Measurements from ENCODE around the gene SLC9A5.

Gene SLC9A5

DNA sequence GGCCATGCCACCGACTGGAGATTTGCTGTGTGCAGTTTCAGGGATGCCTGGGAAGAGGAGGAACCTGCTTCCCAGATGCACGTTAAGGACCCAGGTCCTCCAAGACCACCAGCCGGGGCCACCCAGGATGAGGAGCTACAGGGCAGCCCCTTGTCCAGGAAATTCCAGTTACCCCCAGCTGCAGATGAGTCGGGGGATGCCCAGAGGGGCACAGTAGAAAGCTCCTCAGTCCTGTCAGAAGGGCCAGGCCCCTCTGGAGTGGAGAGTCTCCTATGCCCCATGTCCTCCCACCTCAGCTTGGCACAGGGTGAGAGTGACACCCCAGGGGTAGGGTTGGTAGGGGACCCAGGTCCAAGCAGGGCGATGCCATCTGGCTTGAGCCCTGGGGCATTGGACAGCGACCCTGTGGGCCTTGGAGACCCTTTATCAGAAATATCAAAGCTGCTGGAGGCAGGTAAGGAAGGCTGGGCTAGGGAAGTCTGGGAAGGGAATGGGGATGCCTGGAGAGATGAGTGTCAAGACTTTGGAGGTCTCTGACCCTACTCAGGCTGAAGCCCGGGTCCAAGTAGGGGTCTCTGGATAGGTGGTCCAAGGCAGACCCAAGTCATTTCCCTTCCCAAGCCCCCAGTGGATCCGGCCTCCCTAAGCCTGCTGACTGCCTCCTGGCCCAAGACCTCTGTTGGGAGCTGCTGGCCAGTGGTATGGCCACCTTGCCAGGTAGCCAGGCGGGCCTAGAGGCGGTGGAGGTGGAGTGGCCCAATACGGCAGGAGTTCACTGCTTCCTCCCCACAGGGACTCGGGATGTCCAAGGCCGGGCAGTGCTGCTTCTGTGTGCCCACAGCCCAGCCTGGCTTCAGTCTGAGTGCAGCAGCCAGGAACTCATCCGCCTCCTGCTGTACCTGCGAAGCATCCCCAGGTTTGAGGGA, 31.6 kb downstream of the SLC9A5 start:
- H3K4me3 ChIP-seq (ENCODE audit: low read depth, low read length): no peak overlapping the region

DNA sequence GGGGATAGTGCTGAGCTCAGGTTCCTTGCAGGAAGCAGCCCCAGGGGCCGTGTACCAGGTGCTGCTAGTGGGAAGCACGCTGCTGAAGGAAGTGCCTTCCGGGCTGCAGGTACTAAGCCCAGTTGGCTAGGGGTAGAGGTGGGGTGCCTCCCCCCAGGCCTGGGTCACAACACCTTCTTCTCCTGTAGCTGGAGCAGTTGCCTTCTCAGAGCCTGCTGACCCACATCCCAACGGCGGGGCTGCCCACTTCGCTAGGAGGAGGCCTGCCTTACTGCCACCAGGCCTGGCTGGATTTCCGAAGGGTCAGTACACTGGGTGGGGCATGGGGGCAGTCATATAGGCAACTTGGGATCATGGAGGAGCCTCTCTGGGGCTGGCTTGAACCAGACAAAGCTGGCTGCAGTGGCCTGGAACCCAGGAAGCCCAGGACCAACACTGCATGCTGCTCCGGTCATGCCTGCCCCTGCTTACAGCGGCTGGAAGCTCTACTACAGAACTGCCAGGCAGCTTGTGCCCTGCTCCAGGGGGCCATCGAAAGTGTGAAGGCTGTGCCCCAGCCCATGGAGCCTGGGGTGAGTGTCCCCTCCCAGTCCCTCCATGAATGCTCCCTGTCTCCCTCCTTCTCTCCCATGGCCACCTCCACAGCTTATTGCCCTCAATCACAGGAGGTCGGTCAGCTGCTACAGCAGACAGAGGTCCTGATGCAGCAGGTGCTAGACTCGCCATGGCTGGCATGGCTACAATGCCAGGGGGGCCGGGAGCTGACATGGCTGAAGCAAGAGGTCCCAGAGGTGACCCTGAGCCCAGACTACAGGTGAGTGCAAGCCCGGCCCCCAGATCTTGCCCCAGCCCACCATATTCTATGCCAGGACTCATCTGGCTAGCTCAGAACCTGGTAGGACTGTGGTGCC, 33.0 kb downstream of the SLC9A5 start:
- no peak overlapping the region for H3K4me3 ChIP-seq (ENCODE audit: low read depth, low read length)

DNA sequence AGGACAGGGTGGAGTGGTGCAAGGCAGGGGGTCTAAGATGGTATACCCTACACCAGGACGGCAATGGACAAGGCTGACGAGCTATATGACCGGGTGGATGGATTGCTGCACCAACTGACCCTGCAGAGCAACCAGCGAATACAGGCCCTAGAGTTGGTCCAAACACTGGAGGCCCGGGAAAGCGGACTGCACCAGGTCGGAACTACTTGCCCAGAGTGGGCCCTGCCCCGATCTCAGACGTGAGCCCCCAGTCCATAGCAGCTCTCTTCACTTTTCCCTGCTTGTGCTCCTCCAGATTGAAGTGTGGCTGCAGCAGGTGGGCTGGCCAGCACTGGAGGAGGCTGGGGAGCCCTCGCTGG, 33.6 kb downstream of the SLC9A5 start:
- H3K4me3 ChIP-seq (ENCODE audit: low read depth, low read length): no peak overlapping the region

DNA sequence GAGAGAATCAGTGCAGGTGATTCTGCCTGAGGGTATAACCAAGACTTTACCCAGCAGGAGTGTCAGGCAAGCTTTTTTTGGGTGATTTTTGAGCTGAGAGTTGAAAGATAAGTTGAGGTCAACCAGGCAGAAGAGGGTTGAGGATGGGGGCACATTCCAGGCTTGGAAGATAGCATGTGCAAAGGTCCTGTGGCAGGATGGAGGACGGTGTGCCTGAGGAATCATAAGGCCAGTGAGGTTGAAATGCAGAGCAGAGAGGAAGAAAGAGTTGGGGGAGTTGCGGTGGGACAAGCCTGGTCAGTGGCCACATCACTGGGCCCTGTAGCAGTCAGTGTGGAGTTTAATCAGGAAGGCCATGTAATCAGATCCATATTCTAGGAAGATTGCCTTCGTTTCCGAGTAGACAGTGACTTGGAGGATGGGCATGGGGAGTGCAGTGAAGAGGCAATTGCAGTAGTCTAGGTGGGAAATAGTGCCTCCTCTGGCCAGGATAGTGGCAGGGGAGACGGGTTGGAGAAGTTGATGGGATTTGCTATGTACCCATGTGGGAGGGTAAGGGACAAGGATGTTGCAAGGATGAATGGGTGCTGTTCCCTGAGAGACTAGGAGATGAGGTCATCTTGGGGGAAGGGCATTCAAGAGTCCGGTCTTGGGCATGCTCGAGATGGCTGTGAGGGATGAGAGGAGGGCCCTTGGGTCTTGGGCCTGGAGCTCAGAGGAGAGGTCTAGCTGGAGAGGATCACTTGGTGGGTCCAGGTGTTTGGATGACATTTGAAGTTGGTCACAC, 34.5 kb downstream of the SLC9A5 start:
- H3K4me3 ChIP-seq (ENCODE audit: low read depth, low read length): no peak overlapping the region

DNA sequence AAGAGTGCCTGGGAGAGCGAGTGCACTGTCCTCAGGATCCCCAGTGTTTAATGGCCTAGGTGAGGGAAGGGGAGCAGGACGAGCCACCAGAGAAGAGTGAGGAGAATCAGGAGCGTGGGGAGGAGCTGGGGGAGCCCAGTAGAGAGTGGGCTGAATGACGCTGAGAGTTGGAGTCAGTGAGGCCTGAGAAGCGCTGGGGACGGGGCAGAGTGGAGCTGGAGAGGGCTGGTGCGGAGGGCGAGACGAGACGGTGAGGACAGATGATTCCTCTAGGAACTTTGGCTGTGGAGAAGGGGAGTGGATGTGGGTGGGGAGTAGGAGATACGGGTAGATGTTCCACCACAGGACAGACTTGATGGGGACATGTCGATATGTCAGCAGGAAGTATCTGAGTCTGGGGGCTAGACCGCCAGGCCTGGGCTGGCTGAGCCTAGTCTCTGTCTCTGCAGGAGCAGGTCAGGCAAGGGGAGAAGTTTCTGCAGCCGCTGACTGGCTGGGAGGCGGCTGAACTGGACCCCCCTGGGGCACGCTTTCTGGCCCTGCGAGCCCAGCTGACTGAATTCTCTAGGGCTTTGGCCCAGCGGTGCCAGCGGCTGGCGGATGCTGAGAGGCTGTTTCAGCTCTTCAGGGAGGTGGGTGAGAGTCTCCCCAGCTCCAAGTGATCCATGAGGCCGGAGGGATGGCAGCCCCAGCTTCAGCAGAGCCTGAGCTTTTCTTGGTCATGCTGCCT, 35.2 kb downstream of the SLC9A5 start:
- no peak overlapping the region for H3K4me3 ChIP-seq (ENCODE audit: low read depth, low read length)

DNA sequence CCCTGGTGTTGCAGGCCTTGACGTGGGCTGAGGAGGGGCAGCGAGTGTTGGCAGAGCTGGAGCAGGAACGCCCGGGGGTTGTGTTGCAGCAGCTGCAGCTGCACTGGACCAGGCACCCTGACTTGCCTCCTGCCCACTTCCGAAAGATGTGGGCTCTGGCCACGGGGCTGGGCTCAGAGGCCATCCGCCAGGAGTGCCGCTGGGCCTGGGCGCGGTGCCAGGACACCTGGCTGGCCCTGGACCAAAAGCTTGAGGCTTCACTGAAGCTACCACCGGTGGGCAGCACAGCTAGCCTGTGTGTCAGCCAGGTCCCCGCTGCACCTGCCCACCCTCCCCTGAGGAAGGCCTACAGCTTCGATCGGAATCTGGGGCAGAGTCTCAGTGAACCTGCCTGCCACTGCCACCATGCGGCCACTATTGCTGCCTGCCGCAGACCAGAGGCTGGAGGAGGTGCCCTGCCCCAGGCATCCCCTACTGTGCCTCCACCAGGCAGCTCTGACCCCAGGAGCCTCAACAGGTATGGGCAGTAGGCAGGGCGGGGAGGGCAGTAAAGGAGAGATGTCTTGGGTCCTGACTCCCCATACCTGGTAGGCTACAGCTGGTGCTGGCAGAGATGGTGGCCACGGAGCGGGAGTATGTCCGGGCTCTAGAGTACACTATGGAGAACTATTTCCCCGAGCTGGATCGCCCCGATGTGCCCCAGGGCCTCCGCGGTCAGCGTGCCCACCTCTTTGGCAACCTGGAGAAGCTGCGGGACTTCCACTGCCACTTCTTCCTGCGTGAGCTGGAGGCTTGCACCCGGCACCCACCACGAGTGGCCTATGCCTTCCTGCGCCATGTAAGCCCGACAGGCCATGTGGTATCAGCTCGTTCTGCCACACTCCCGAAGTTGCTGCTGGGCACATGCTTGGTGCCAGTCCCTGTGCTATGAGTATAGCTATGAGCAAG, 36.2 kb downstream of the SLC9A5 start:
- H3K4me3 ChIP-seq (ENCODE audit: low read depth, low read length): no peak overlapping the region

DNA sequence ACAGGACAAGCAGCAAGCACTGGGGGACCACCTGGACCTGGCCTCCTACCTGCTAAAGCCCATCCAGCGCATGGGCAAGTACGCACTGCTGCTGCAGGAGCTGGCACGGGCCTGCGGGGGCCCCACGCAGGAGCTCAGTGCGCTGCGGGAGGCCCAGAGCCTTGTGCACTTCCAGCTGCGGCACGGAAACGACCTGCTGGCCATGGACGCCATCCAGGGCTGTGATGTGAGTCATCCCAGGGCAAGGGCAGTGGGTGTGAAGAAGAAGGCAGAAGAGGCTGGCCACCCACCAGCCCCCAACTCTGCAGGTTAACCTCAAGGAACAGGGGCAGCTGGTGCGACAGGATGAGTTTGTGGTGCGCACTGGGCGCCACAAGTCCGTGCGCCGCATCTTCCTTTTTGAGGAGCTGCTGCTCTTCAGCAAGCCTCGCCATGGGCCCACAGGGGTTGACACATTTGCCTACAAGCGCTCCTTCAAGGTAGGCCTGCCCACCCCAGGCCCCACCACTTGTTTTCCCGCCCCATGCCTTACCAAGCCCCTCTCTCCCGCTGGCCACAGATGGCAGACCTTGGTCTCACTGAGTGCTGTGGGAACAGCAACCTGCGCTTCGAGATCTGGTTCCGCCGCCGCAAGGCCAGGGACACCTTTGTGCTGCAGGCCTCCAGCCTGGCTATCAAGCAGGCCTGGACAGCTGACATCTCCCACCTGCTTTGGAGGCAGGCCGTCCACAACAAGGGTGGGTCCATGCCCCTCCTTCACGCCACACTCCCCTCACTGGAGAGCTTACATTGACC, 37.9 kb downstream of the SLC9A5 start:
- no peak overlapping the region for H3K4me3 ChIP-seq (ENCODE audit: low read depth, low read length)

DNA sequence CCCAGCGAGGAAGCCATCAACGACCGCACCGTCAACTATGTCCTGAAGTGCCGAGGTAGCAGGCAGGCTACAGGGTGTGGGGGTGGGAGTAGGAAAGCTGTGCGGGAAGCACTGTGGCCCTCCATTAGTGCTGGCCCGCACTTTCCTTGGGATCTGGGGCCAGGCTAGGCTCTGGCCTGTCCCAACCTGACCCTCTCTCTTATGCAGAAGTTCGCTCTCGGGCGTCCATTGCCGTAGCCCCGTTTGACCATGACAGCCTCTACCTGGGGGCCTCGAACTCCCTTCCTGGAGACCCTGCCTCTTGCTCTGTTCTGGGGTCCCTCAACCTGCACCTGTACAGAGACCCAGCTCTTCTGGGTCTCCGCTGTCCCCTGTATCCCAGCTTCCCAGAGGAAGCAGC, 39.2 kb downstream of the SLC9A5 start:
- H3K4me3 ChIP-seq (ENCODE audit: low read depth, low read length): no peak overlapping the region

DNA sequence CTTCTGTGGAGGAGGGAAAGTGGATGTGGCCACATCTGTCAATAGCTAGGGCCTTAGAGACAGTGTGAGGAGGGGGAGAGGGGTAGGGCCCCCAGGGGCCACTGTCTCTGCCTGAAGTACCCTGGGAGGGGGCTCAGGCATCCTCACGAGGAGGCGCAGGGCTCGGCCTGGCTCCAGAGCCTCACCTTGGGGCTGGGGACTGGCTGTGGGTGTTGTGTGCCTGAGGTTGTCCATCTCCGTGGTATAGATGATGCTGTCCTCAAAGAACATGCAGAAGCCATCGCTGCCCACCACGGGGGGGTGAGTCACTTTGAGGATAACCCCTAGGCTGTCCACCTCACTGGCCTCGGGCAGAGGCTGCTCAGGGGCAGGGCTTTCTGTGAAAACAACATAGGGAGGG, 42.7 kb downstream of the SLC9A5 start:
- no peak overlapping the region for H3K4me3 ChIP-seq (ENCODE audit: low read depth, low read length)

DNA sequence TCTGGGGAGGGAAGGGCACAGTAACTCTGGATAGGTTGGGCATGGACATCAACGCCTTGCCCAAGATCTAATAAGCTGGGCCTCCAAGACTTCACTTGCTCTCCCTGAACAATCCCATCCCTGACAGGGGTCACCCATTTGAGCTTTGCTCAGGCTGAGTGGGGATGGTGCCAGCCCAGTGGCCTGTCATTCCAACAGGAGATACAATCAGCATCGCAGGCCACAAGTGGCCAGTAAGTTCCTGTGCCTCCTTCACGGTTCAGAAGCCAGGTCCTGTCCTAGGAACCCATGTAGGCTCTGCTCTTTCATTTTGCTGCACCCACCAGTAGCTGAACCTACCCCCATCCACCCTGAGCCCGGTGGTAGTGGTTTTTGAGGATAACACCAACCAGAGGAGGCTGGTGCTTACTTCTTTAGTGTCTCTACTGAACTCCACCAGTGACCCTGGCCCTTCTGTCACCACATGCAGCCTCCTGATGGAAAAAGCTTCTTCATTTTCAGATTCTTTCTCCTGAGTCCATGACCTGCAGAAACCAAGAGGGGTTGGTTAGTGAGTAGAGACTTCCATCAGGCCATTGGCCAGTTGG, 45.5 kb downstream of the SLC9A5 start:
- no peak overlapping the region for H3K4me3 ChIP-seq (ENCODE audit: low read depth, low read length)

DNA sequence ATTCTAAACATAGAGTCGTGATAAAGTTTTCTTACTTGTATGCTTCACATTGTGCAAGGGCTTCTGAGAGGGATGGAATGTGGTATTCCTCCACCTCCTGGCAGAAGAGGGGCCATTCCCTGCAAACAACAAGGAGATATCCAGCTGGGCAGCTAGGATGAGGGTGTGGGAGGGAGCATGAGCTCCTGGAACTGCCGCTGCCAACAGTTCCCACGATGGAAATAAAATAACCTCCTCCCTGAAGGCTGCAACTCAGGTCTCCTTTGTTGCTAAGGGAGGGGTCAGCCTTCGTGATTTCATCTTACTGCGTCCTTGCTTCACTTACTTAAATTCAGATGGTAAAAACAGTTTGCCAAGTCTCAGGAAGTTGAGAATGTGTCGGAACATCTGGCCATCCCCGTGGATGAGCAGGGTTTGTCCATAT, 46.2 kb downstream of the SLC9A5 start:
- no peak overlapping the region for H3K4me3 ChIP-seq (ENCODE audit: low read depth, low read length)

DNA sequence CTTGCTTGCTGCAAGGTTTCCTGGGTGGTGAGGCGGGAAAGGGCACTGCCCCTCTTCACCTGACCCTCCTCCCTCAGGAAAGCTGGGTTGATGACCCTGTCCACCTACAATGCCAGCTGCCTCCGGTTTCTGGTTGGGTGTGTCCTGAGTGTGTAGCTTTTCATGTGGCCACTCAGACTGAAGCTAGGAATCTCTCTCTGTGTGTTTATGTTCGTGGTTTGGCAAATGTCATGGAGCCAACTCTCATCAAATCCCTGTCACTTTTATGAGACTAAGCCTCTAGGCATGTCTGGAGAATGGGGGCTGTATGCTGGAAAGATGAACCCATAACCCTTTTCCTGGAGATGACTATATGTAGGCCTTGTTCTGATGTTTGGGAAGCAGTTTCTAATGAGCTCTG, 47.6 kb downstream of the SLC9A5 start:
- H3K4me3 ChIP-seq (ENCODE audit: low read depth, low read length): no peak overlapping the region

DNA sequence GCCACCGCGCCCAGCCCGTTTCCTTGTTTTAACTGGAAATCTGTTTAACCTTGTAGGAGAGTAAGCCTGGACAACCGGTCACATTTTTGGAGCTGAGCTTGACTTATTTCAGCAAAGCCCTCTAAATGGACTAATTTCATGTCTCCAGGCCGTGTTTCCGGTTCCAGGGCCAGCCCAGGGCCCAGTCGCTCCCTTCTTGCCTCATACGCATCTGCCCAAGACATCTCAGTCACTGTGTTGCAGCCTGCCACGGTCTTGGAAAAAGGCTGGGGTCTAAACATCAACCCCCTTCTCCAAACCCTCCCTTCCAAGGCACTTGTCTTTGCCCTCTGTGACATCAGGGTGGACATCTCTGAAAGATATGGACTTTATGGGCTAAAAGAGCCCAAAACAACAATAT, 49.5 kb downstream of the SLC9A5 start:
- H3K4me3 ChIP-seq (ENCODE audit: low read depth, low read length): no peak overlapping the region

DNA sequence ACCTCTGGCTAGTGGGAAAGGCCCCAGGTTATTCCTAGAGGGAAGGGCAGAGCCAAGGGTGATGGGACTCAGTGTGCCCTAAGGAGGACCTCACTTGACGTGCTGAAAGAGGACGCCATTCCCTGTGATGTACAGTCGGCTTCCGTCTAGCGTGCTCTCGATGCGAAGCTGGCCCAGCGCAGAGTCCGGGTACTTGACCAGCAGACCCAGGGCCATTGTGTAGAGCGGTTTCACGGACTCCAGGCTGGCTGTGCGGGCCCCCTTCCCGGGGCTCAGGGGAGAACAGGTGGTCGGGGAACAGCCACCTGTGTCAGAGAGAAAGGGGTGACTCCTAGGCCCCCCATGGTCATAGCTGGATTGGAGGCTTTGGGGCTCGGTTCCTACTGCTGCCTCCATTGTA, 50.5 kb downstream of the SLC9A5 start:
- no peak overlapping the region for H3K4me3 ChIP-seq (ENCODE audit: low read depth, low read length)

DNA sequence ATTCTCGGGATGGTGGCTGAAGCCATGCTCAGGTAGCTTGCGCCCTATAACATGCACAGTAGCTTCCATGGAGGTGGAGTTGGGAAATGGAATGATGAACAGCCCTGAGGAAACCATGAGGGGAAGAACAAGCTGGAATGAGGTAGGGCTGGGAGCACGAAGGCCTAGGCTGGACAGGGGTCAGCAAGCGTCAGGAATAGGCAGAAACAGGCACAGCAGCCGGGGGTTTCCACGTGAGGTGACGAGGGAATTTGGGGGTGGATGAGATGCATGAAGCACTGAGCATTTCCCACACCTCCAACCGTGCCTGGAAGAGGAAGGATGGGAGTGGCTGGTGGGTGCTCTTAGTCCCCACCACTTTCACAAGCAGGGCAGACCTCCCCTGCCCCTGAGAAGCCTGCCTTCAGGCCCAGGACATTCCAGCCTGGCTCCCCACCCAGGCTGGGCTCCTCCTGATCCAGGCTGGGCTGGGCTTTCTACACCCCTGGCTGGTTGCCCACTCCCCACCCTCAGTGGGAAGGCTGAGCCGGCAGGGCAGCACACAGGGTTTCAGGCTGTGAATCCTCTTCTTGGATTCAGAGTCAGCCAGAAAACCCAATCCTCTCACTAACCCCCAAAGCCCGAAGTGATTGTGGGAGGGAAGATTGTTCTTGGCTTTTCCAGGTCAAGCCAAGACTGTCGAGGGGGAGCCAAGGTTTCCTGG, 52.5 kb downstream of the SLC9A5 start:
- no peak overlapping the region for H3K4me3 ChIP-seq (ENCODE audit: low read depth, low read length)

DNA sequence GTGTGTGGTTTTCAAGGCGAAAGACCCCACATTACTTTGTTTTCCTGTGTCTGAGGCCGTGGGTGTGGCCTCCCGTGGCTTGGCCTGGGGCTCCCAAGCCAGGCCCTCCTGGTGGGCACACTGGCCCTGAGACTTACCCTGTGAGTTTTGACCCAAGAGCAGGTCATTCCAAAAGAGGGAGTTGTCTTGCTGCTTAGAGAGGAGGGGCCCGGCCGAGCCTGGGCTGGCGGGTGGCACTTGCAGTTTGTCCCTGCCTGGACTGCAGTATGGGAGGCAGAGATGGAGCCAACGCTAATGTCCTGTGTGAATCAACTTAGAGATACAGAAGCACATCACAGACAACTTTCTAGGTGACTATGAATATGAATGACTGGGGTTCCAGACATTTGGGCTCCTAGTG, 53.3 kb downstream of the SLC9A5 start:
- H3K4me3 ChIP-seq (ENCODE audit: low read depth, low read length): no peak overlapping the region

DNA sequence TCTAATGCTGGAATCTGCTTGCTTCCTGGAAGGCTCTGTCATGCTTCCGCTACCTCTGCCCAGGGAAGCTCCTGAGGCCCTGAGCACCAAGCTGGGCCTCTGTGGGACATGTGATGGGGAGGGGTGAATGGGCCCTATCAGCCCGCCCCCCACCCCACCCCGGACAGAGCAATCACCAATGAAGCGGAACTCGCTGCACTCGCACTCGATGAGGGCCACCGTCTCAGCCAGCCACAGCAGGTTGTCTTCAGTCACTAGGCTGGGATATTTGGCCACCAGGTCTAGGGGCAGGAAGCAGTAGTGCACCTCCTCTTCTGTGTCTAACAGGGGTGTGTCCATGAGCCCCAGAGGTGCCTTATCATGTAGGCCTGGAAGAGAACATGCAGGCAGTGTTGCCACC, 54.2 kb downstream of the SLC9A5 start:
- no peak overlapping the region for H3K4me3 ChIP-seq (ENCODE audit: low read depth, low read length)

DNA sequence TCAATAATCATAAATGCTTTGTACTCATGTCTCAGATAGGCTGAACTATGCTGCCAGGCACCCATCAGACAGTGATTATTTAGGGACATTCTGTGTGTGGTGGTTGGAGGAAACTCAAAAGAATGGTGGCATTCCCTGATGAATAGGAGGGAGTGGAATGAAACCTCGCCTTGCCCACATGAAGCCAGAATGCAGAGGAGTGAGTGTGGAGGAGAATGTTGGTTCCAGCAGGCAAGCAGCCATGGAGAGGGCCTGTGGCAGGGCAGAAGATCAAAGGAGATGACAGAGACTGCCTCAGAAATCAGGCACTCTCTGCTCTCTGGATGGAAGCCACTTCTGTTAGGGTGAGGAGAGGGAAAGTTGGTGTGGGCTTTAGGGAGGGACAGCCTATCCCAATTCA, 55.2 kb downstream of the SLC9A5 start:
- no peak overlapping the region for H3K4me3 ChIP-seq (ENCODE audit: low read depth, low read length)
